Measurements from ENCODE around the gene ZXDC. TPM values are rescaled to one million over a fixed set of nuclear protein-coding genes. Genes with fewer than 3 reads are reported as not detected.

The ZXDC gene
- polyA plus RNA-seq, 4 donors = 31.6 to 35.5 (median 34.7) TPM

DNA sequence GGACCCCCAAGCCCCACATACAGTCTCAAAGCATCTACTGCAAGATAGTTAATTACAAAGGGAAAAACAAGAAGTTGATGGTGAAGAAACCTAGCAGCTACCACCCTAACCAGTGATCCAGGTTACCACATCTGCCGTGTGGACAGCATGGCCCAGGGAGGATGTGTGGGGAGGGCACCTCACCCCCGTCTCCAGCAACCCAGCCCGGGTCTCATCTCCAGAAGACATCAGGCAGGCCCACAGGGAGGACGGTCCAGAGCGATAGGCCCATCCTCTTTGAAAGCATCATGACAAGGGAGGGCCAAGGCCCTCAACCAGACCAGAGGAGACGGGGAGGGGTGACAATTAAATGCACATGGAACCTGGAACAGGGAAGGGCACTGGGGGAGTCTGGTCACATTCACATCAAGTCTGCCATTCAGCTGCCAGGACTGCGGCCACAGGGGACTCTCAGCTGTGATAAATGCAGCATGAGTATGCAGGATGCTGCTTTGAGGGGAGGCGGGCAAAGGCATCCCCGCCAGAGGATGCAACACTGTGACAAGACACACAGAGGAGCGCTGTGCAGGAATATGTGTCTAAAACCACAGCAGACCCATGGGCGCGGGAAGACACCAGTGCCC, 18.8 kb downstream of the ZXDC start:
- DNase-seq (ENCODE audit: low read depth in 4 of 4, low spot score in 3 of 4) = no peak

DNA sequence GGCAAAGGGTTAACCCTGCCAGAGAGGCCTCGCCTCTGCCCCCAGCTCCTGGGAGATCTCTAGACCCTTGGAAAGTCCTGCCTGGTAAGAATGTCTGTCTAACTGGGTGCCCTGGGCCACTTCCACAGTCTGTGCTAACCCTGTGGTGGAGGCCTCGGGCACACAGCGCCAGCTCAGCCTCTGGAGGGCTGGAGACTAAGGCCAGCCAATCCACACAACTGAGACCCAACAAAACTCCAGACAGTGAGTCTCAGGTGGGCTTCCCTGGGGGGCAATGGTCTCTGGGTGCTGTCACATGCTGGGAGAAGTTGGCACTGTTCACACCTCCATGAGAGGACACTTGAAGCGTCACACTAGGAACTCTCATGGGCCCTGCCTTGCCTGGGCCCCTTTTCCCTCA, 19.5 kb downstream of the ZXDC start:
- DNase-seq (ENCODE audit: low read depth in 4 of 4, low spot score in 3 of 4) = no peak

DNA sequence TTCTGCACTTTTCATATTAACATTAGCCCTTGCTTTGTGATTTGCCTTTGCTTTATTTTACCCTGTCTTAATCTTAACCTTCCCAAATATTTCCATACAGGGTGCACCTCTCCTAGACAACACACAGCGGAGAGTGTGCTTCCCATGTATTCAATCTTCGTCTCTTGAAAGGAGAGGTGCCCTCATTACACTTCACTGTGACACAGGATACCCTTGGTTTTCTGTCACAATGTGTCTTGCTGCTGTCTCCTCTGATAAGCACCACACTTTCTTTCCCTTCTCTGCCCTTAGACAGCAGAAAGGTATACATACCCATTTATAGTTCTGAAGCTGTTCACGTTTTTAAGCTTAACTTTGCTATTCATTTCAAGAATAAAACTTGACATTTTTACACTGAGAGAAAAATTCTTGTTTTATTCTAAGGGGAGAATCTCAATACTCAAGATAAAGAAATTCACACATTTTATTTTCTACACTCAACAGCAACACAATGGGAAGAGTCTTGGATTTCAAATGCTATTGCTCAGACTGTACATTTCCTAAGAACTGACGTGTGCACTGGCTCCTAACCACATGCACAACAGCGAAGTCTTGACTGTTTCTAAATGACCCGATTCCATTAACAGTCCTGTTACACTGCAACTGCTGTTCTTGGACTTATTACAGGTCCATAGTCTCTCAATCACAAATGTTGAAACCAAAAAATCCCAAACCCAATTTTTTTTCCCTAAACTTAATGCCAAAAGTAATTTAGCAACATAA, 21.1 kb downstream of the ZXDC start:
- DNase-seq (ENCODE audit: low read depth in 4 of 4, low spot score in 3 of 4) = no peak

- DNase-seq (ENCODE audit: low read depth in 4 of 4, low spot score in 3 of 4) = no peak
Observed at GRCh38 chr3:126454025-126454424, 21.7 kb downstream of the ZXDC start.

- DNase-seq (ENCODE audit: low read depth in 4 of 4, low spot score in 3 of 4) = no peak
Observed at GRCh38 chr3:126452213-126452612, 23.5 kb downstream of the ZXDC start.

DNA sequence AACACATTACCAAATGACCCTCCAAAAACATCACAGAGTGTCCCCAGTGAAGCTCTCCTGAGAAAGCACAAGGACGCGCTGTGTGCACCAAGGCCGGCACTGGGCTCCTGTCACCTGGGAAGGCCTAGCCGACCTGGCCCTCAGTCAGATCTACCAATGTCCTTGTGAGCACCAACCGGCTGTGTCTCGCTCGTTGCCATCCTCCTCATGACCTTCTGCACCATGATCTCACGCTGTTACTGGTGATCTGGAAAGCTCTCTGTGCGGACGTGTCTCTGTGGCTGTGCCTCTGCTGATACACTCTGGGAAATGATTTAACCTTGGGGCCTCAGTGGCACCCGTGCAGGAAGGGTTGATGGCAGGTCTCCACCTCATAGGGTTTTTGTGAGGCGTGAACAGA, 24.2 kb downstream of the ZXDC start:
- no peak for DNase-seq (ENCODE audit: low read depth in 4 of 4, low spot score in 3 of 4)

DNA sequence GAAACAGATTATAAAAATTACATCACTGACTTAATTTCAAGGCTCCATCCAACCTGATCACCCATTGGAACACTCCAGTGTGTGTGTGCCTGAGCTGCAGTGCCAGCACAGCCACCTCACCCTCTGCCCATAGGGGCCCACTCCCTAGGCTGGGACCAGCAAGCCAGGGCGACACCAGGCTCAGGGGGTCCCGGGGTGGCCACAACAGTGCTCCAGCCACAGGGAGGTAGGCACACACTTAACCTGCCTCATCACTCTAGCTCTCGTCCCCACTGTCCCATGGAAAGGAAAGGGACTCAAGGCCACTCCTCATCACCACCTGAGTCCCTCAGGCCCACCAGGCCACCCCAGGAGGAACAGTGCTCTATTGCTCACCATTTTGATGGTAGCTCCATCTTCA, 24.9 kb downstream of the ZXDC start:
- DNase-seq (ENCODE audit: low read depth in 4 of 4, low spot score in 3 of 4) = no peak

DNA sequence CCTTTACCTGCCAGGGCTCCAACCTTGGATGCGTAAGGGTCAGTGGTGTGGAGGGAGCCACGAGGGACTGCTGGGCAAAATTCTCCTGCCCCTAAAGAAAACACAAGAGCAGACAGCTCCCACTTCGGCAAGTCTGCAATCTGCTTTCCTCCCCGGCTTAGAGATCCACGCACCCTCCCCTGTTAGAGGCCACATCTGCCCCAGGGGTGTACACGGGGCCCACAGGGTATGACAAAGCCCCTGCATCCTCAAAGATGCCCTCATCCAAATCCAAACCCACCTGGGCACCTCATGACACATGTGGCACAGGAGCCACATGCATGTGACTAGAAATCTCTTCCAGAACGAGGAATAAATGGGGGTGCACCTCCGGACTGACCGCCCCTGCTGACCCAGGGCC, 25.5 kb downstream of the ZXDC start:
- DNase-seq (ENCODE audit: low read depth in 4 of 4, low spot score in 3 of 4) = no peak

DNA sequence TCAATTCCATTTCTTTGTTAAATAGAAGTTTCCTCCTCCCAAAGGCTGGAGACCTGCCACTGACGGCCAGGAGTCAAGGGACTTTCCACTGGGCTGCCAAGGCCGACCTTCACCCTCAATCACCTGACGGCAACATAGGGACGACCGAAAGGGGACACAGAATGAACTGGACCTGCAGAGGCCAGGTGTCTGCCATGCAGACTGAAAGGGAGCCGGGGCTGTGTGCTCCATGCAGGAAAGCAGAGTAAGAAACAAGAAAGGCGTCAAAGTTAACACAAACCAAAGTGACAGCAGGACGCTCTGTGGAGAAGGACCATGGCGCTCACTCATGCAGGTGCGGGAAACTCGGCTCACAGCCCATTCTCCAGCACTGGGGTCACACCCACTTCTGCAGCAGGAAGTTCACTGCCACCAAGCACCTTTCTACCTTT, 26.1 kb downstream of the ZXDC start:
- no peak for DNase-seq (ENCODE audit: low read depth in 4 of 4, low spot score in 3 of 4)

DNA sequence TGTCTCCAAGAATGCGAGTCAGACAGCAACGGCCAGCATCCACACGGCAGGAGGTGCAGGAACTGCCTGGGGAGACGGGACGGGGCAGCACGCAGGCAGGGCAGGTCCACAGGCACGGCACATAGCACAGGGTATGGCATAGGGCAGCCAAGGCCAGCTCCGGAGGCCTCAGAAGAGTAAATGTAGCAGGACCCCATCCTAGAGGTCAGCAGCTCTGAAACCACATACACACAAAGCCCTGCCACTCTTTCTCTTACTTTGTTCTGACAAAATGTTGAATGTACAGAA, 26.9 kb downstream of the ZXDC start:
- DNase-seq (ENCODE audit: low read depth in 4 of 4, low spot score in 3 of 4) = no peak

DNA sequence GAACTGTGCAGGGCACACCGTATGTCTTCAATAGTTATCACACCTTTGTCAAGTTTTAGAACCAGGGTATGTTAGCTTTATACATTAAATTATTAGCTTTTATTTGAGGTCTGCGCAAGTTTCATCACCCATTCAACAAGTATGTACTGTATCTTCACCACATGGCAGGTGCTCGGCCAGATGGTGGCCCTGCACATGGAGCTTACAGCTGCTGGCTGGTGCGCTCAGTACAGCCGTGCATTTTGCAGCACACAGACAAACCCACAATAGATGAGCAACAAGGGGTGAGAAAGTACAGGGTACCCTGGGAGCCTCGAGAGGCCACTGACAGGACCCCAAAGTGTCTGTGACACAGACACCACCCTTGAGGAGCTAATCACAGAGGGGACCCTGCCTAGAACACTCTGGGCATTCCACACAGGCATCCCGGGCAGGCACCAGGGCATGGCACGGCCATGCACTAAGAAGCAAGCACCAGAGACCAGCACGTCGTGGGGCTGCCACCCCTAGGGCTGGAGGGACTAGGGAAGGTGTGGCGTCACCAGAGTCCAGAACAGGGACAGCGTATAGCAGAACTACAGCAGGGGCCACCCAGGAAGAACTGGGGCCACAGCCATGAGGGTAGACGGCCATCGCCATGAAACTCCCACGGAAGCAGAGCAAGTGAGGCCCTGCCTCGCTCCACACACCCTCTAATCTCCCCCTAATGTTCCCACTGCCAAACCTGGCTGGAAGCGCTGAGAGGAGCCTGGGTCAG, 27.4 kb downstream of the ZXDC start:
- no peak for DNase-seq (ENCODE audit: low read depth in 4 of 4, low spot score in 3 of 4)

DNA sequence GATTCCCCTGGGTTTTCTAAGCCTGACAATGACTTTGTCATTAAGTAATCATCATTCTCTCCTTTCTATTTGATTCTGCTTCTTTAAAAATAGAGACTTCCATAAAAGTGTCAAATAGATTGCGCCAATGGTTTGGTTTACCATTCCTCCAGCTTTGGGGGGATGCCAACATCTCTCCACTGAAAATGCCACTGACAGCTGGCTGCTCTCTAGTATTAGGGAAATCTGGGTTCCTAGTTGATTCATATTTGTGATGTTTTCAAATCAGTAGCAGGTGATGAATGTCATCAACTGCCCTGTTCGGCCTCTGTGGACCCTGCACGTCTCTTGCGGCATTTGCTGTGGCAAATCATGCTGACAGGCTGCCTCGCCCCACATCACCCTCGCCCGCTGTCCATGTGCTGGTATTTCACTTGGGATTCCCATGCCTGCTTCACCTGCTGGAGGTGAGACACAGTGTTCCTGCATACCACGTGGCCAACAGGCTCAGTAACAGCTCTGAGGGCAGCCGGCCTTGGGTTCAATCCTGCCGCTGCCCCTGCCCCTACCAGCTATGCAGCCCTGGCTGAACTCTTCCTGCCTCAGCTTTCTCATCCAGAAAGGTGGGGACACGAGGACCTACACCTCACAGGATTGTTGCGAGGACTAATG, 28.1 kb downstream of the ZXDC start:
- no peak for DNase-seq (ENCODE audit: low read depth in 4 of 4, low spot score in 3 of 4)

DNA sequence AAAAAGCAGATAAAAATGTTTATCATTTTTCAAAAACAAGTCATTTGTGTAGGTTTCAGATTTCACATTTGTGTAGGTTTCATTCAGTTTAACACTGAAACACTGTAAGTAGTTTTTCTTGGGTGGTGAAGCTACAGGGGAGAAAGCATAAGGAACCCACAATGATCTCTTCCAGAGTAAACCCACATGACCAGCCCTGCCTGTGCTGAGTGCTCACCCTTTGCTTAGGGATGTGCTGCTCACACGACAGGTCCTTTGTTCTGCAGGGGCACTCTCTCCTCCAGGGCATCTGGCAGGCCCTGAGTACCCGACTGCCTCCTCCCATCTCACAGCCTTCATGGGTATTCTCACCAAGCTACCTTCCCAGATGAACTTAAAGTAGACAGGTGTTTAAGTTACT, 28.9 kb downstream of the ZXDC start:
- DNase-seq (ENCODE audit: low read depth in 4 of 4, low spot score in 3 of 4) = no peak

DNA sequence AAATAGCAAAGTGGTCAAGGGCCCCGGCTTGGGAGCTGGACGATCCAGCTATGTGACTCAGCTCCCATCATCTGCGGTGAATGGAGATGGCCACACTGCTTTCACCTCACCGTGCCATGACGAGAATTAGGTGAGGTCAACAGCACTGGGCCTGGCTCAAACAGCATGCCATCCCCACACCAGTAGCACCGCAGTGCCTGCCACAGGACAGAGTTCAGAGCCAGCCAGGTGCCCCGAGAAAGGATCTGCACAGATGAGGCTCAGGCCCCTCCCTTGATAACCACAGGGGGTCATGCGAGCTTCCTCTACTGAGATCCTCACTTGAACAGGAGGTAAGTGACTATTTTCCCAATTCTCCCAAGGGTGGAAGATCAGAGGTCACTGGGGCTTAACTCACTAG, 29.4 kb downstream of the ZXDC start:
- no peak for DNase-seq (ENCODE audit: low read depth in 4 of 4, low spot score in 3 of 4)

- DNase-seq (ENCODE audit: low read depth in 4 of 4, low spot score in 3 of 4) = no peak
Observed at GRCh38 chr3:126445506-126445905, 30.2 kb downstream of the ZXDC start.

DNA sequence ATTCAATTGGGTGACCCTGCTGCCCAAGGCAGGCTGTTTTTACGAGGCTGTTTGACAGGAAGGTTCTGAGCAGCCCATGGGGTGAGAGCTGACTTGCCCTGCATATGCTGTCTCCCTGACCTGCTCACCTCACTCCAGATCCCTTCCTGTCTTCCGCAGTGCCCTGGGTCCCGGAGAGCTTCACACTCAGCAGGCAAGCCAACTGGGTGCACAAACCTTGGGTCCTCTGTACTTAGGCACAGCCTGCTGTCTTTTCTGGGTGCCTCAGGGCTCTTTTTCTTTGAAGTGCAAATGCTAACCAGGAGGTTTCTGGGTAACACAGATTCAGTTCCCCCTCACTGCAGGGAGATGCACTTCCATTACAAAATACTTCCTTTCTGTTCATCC, 32.8 kb downstream of the ZXDC start:
- no peak for DNase-seq (ENCODE audit: low read depth in 4 of 4, low spot score in 3 of 4)

- peak in 1 of 4 donors; percentile 12 for DNase-seq (ENCODE audit: low read depth in 4 of 4, low spot score in 3 of 4)
Observed at GRCh38 chr3:126442094-126442855, 33.4 kb downstream of the ZXDC start.

DNA sequence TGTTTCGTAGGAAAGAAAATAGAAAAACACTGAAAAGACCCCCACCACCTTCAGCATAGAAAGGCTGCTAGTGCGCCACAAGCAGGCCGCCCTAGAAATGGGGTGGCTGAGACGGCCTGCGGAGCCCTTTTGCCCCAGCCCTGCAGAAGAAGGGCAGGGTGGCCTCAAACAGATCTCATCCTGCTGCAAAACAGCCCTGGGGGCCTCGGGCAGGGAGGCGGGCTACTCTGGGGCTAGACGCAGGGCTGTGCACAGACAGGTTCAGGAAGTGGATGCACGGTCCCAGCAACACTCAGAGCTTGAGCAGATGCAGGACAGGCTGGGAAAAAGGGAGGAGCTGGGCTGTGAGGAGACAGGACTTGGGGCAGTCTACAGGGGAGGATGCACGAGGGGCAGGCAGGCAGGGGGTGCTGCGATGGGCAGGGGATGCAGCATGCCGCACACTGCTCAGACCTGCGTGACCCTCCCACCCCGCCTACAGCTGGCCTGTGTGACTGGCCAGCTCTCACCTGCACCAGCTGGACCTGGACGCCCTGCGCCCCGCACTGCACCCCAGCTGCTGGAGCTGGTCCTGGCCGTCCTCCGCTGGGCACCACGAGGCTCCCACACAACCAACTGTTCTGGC, 34.3 kb downstream of the ZXDC start:
- DNase-seq (ENCODE audit: low read depth in 4 of 4, low spot score in 3 of 4) = no peak

- no peak for DNase-seq (ENCODE audit: low read depth in 4 of 4, low spot score in 3 of 4)
Observed at GRCh38 chr3:126440709-126440995, 35.0 kb downstream of the ZXDC start.

DNA sequence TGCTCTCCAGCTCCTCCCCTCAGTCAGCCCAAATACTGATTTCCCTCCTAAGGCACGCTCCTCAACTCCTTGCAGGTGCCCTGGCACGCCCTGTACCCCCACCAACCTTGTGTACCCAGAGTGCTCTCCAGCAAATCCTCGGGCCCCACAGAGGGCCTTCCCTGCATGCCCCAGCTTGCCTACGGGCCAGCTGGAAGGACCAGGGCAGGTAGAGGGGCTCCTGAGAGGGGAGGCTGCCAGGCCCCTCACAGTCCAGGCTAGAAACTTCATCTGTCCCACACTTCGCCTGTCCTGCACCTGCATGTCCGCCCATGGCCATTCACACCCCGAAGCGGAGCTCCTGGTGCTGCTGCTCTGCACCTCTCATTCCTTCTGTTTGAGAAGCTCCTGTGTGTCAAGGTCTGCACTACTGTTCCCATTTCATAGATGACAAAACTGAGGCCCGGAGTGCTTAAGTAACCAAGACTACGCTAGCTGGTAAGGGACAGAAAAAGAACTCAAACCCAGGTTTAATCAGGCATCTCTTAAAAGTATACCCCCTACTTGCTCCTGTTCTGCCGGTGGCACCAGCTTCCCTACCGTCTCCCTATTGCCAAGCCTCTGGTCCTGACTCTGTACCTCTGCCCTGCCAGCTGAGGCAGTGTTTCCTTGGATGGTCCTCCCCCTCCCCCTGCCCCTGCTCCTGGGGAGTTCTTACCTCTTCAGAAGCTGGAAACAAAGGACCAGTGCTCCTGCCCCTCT, 35.6 kb downstream of the ZXDC start:
- no peak for DNase-seq (ENCODE audit: low read depth in 4 of 4, low spot score in 3 of 4)
